ENCODE measurements around the gene SH3BGRL2. TPM values are rescaled to one million over a fixed set of nuclear protein-coding genes. Genes with fewer than 3 reads are reported as not detected.
A peak's percentile ranks its signal among the peaks of the same experiment; 100 is the strongest.

The SH3BGRL2 gene
- total RNA-seq, 1 donor from 2014 or later, result 47.0 TPM

DNA sequence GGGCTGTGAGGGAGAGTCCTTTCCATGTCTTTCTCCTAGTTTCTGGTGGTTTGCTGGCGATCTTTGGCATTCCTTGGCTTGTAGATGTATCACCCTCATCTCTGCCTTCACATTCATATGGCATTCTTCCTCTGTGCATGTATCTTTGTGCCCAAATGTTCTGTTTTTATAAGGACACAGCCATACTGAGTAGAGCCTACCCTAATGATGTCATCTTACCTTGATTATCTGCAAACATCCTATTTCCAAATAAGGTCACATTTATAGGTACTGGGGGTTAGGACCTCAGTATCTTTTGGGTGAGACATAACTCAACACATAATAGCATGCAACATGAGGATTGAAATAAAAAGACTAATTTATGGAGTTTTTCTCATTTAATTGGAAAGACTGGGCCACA lies 5.5 kb downstream of the SH3BGRL2 start:
- no peak for DNase-seq (ENCODE audit: low spot score)
- Histone ChIP-seq H3K27ac (no peak overlapping the region), H3K27me3 (peaks cover 7% of the 10 kb centered on the region), H3K9ac (no peak overlapping the region), H3F3A (ENCODE audit: low read depth) (no peaks in the 10 kb centered on the region), H3K4me3 (no peak overlapping the region), H3K4me1 (peaks cover 33% of the 10 kb centered on the region), H2AFZ (replicated peaks) (no peak overlapping the region), H3K9me3 (ENCODE audit: low read depth) (no peaks in the 10 kb centered on the region), H3K4me2 (no peak overlapping the region), H3K36me3 (no peaks in the 10 kb centered on the region), H4K20me1 (ENCODE audit: low read depth) (peaks cover 17% of the 10 kb centered on the region), H3K79me2 (ENCODE audit: low read depth) (peaks cover 14% of the 10 kb centered on the region)
- Mint-ChIP-seq H3K9me3 (no peaks in the 10 kb centered on the region), H3K36me3 (no peaks in the 10 kb centered on the region), H3K4me1 (peaks cover 30% of the 10 kb centered on the region), H3K4me3 (no peak overlapping the region), H3K27me3 (ENCODE audit: insufficient read depth, low read depth) (no peaks in the 10 kb centered on the region), H3K27ac (no peak overlapping the region)
- TF ChIP-seq EZH2phosphoT487 (IDR thresholded peaks at IDR 0.05) (no peak), EZH2 (IDR thresholded peaks at IDR 0.05) (no peak)
- TF ChIP-seq, protein P1, sequence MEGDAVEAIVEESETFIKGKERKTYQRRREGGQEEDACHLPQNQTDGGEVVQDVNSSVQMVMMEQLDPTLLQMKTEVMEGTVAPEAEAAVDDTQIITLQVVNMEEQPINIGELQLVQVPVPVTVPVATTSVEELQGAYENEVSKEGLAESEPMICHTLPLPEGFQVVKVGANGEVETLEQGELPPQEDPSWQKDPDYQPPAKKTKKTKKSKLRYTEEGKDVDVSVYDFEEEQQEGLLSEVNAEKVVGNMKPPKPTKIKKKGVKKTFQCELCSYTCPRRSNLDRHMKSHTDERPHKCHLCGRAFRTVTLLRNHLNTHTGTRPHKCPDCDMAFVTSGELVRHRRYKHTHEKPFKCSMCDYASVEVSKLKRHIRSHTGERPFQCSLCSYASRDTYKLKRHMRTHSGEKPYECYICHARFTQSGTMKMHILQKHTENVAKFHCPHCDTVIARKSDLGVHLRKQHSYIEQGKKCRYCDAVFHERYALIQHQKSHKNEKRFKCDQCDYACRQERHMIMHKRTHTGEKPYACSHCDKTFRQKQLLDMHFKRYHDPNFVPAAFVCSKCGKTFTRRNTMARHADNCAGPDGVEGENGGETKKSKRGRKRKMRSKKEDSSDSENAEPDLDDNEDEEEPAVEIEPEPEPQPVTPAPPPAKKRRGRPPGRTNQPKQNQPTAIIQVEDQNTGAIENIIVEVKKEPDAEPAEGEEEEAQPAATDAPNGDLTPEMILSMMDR (IDR thresholded peaks at IDR 0.05), result no peak

DNA sequence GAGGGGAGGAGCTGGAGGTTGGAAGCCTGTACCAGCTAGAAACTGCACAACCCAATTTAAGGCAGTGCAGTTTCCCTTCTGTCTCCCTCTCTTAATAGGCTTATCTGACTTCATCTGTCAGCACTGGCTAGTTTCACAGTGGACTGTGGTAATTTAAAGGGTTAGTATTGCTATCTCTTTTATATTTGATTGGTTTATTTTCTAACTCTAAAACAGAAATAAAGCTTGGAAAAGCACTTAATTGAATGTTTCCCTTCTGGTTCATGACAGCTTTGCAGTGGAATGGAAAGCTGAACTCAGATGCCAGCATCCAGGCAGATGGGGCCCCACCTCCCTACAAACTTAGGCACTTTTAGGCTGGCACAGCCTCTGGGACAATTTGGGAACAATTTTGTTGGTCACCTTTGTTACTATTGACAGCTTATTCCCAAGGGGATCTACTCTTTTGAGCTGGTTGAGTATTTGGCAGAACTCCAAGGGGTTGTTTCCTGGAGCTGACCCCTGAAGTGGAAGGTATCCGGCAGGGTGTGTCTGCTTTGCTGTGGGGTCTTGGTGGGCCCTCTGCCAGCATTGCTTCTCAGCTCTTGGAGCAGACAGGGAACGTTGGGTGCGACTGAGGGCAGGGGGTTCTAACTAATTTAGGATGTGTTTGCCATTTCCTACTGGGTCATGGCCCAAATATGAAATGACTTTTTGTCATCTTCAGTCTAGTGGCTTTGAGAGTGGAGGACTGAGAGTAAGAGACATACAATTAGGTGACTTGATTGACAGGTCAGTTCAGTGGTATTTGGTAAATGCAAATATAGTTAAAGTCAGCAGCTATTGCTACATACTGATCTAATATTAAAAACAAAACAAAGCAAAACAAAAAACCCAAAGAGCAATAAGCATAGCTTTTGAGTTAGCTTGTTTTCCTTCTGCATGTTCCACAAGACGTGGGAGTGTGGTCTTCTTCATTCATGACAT lies 9.3 kb downstream of the SH3BGRL2 start:
- no peaks in the 10 kb centered on the region for H3F3A ChIP-seq (ENCODE audit: low read depth)
- Mint-ChIP-seq H3K27me3 (ENCODE audit: insufficient read depth, low read depth) (no peaks in the 10 kb centered on the region), H3K4me3 (no peak overlapping the region), H3K9me3 (no peaks in the 10 kb centered on the region), H3K36me3 (peaks cover 5% of the 10 kb centered on the region), H3K27ac (no peak overlapping the region), H3K4me1 (peaks cover 15% of the 10 kb centered on the region)
- H3K4me2 ChIP-seq, result peak overlapping the region; percentile 1
- H3K9me3 ChIP-seq (ENCODE audit: low read depth), result no peaks in the 10 kb centered on the region
- no peak overlapping the region for H3K27ac ChIP-seq
- H3K4me1 ChIP-seq, result peaks cover 10% of the 10 kb centered on the region
- H3K36me3 ChIP-seq, result no peaks in the 10 kb centered on the region
- H3K27me3 ChIP-seq, result no peaks in the 10 kb centered on the region
- H3K4me3 ChIP-seq, result no peak overlapping the region
- H3K9ac ChIP-seq, result no peak overlapping the region
- TF ChIP-seq, protein P1 (IDR thresholded peaks at IDR 0.05), result no peak
- TF ChIP-seq EZH2 (IDR thresholded peaks at IDR 0.05), result no peak
- TF ChIP-seq EZH2phosphoT487 (IDR thresholded peaks at IDR 0.05), result no peak
- H3K79me2 ChIP-seq (ENCODE audit: low read depth), result no peaks in the 10 kb centered on the region
- no peak for DNase-seq (ENCODE audit: low spot score)
- no peak overlapping the region for H2AFZ ChIP-seq (replicated peaks)
- peaks cover 11% of the 10 kb centered on the region for H4K20me1 ChIP-seq (ENCODE audit: low read depth)

DNA sequence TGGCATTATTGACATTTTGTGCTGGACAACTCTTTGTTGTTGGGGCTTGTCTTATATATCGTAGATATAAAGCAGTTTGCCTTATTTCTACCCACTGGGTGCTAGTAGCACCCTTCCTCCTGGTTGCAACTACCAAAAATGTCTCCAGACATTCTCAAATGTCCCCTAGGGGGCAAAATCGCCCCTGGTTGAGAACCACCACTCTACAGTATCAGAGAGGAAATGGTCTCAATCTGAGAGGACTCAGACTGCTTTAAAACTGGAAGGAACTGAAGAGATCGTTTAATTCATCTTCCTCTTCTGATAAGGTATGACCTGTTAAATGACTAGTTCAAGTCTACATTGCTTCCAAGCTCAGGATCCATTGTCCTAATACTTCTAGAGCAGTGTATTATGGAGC lies 14.9 kb downstream of the SH3BGRL2 start:
- Histone ChIP-seq H4K20me1 (ENCODE audit: low read depth) (peaks cover 14% of the 10 kb centered on the region), H3K27me3 (no peaks in the 10 kb centered on the region), H3K4me1 (peaks cover 16% of the 10 kb centered on the region), H3K36me3 (no peaks in the 10 kb centered on the region), H3K9me3 (ENCODE audit: low read depth) (no peaks in the 10 kb centered on the region), H3K9ac (no peak overlapping the region), H3K4me3 (no peak overlapping the region), H3K4me2 (no peak overlapping the region), H3K79me2 (ENCODE audit: low read depth) (peaks cover 12% of the 10 kb centered on the region), H3K27ac (no peak overlapping the region), H3F3A (ENCODE audit: low read depth) (no peaks in the 10 kb centered on the region), H2AFZ (replicated peaks) (no peak overlapping the region)
- Mint-ChIP-seq H3K9me3 (no peaks in the 10 kb centered on the region), H3K4me1 (peaks cover 3% of the 10 kb centered on the region), H3K27ac (no peak overlapping the region), H3K27me3 (ENCODE audit: insufficient read depth, low read depth) (no peaks in the 10 kb centered on the region), H3K36me3 (peaks cover 8% of the 10 kb centered on the region), H3K4me3 (no peak overlapping the region)
- TF ChIP-seq EZH2 (IDR thresholded peaks at IDR 0.05) (no peak), EZH2phosphoT487 (IDR thresholded peaks at IDR 0.05) (no peak)
- TF ChIP-seq, protein P1 (IDR thresholded peaks at IDR 0.05), result peak; percentile 51
- peak; percentile 31 for DNase-seq (ENCODE audit: low spot score)
